Tracheal epithelial cell (primary cell): ENCODE results near the gene OR4B1. TPM values are rescaled to one million over a fixed set of nuclear protein-coding genes. Genes with fewer than 3 reads are reported as not detected.

ENCODE experiments used
- total RNA-seq: library from RNA; depleted of rRNA; stranded (reverse); fragments of >200 nt; gene quantifications from 2 replicates; pipeline ENCODE4 v1.2.1, GENCODE V29; 2014

The OR4B1 gene
- not detected in 2 replicates for total RNA-seq

GRCh38 chr11:48216510-48216909 lies at the start of gene OR4B1:
OR4B1 (plus strand) TSS chr11:48216810; CDS start chr11:48216810, 0 bp downstream.

DNA sequence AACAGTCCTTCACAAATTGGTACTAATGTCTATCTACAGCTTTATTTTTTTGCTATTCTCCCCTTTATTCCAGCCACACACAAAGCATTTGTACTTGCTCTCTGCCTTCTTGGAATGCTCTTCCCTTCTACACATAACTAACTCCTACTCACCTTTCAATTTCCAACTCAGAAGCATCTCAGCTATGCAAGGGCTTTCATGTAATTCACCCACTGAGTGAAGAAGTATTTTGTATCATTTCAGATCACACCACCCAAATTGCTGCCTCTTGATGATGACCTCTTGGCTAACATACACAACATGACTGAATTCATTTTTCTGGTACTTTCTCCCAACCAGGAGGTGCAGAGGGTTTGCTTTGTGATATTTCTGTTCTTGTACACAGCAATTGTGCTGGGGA lies 28.2 kb downstream of the OR4B1 start, which contains the start of gene OR4X2:
Gene OR4X2, plus strand, starts transcription at position 301 of the 400 bp plus-strand sequence. Its CDS starts 0 bp downstream, at position 301.

GRCh38 chr11:48263423-48263911 lies 46.9 kb downstream of the OR4B1 start, which contains the start of gene OR4X1:
OR4X1 (plus strand) TSS chr11:48263861; CDS start chr11:48263861, 0 bp downstream.

Other genes with a start within 250 kb of the OR4B1 start
- gene PTPRJ, start 236.3 kb upstream of the OR4B1 start, total RNA-seq: 1.9 and 24.6 TPM in 2 replicates
- not detected in 2 replicates for gene OR4X2, start 28.3 kb downstream of the OR4B1 start, total RNA-seq
- not detected in 2 replicates for gene OR4X1, start 47.1 kb downstream of the OR4B1 start, total RNA-seq
- not detected in 2 replicates for gene OR4S1, start 89.4 kb downstream of the OR4B1 start, total RNA-seq
- gene OR4C3, start 108.1 kb downstream of the OR4B1 start, total RNA-seq: not detected in 2 replicates
- not detected in 2 replicates for gene OR4C5, start 149.7 kb downstream of the OR4B1 start, total RNA-seq